ENCODE measurements around the gene MYRIP.
"Not testable (repeated sequence)": the region's sequence is repeated elsewhere in the genome, so short reads cannot be mapped to it uniquely, and the experiment has no call there.

MYRIP gene

GRCh38 chr3:40057077-40057476, 247.7 kb downstream of the MYRIP start:
- peak in 1 of 2 donors; percentile 27 for DNase-seq (ENCODE audit: low read depth in 2 of 2)
- no peak for TF ChIP-seq CTCF (IDR thresholded peaks at IDR 0.05; ENCODE audit: low read depth, low read length)
- H3K4me3 ChIP-seq (replicated peaks in 1 of 2; ENCODE audit: low read depth in 2 of 2, low read length in 2 of 2), result no peak overlapping the region

- no peak for DNase-seq (ENCODE audit: low read depth in 2 of 2)
- H3K4me3 ChIP-seq (replicated peaks in 1 of 2; ENCODE audit: low read depth in 2 of 2, low read length in 2 of 2), result no peak overlapping the region
- TF ChIP-seq CTCF (IDR thresholded peaks at IDR 0.05; ENCODE audit: low read depth, low read length), result no peak
Measured at GRCh38 chr3:40057786-40058185, 248.4 kb downstream of the MYRIP start.

- H3K4me3 ChIP-seq (replicated peaks in 1 of 2; ENCODE audit: low read depth in 2 of 2, low read length in 2 of 2), result no peak overlapping the region
- no peak for DNase-seq (ENCODE audit: low read depth in 2 of 2)
- no peak for TF ChIP-seq CTCF (IDR thresholded peaks at IDR 0.05; ENCODE audit: low read depth, low read length)
Measured at GRCh38 chr3:40068636-40069035, 259.2 kb downstream of the MYRIP start.

- TF ChIP-seq CTCF (IDR thresholded peaks at IDR 0.05; ENCODE audit: low read depth, low read length), result no peak
- DNase-seq (ENCODE audit: low read depth in 2 of 2), result no peak
- no peak overlapping the region for H3K4me3 ChIP-seq (replicated peaks in 1 of 2; ENCODE audit: low read depth in 2 of 2, low read length in 2 of 2)
Measured at GRCh38 chr3:40070816-40071215, 261.4 kb downstream of the MYRIP start.

- DNase-seq (ENCODE audit: low read depth in 2 of 2), result no peak
- no peak overlapping the region for H3K4me3 ChIP-seq (replicated peaks in 1 of 2; ENCODE audit: low read depth in 2 of 2, low read length in 2 of 2)
- TF ChIP-seq CTCF (IDR thresholded peaks at IDR 0.05; ENCODE audit: low read depth, low read length), result no peak
Measured at GRCh38 chr3:40071683-40072238, 262.4 kb downstream of the MYRIP start.

- no peak overlapping the region for H3K4me3 ChIP-seq (replicated peaks in 1 of 2; ENCODE audit: low read depth in 2 of 2, low read length in 2 of 2)
- no peak for DNase-seq (ENCODE audit: low read depth in 2 of 2)
- TF ChIP-seq CTCF (IDR thresholded peaks at IDR 0.05; ENCODE audit: low read depth, low read length), result peak; percentile 19
Measured at GRCh38 chr3:40073310-40074007, 264.1 kb downstream of the MYRIP start.

GRCh38 chr3:40077139-40077538, 267.7 kb downstream of the MYRIP start:
- not testable (repeated sequence) for H3K4me3 ChIP-seq (replicated peaks in 1 of 2; ENCODE audit: low read depth in 2 of 2, low read length in 2 of 2); DNase-seq (ENCODE audit: low read depth in 2 of 2)

GRCh38 chr3:40077828-40078492, 268.6 kb downstream of the MYRIP start:
- DNase-seq (ENCODE audit: low read depth in 2 of 2); H3K4me3 ChIP-seq (replicated peaks in 1 of 2; ENCODE audit: low read depth in 2 of 2, low read length in 2 of 2): not testable (repeated sequence)

All from cardiac fibroblast (primary cell).